ENCODE results near the gene NARS2. TPM values are rescaled to one million over a fixed set of nuclear protein-coding genes. Genes with fewer than 3 reads are reported as not detected.

Gene NARS2
- total and polyA plus RNA-seq, 10 of the 15 experiments (the other 5 are each of a cell fraction or from before 2014, with no cell fraction given): 22.2 to 45.3 (median 36.3) TPM

GRCh38 chr11:78449866-78450265 lies 124.8 kb downstream of the NARS2 start (continued):
- TF ChIP-seq CREB1 (IDR thresholded peaks at IDR 0.05; ENCODE audit: low read depth) (no peak), NFYB (IDR thresholded peaks at IDR 0.05; ENCODE audit: insufficient read depth, low read depth, low read length) (no peak), CBFB (IDR thresholded peaks at IDR 0.05; ENCODE audit: low read depth) (no peak), ATF2 (IDR thresholded peaks at IDR 0.05; ENCODE audit: low read length) (no peak), POLR2A (IDR thresholded peaks at IDR 0.05; ENCODE audit: low read depth, low read length) (no peak), ESRRA (IDR thresholded peaks at IDR 0.05; ENCODE audit: low read length) (no peak)

- H3K36me3 ChIP-seq (ENCODE audit: control insufficient read depth in 2 of 2, insufficient read depth in 2 of 2, low read length in 1 of 2): peaks cover 0 to 2% of the 10 kb centered on the region in 2 experiments; a peak in 1 of 4 replicates
- no peaks in the 10 kb centered on the region for H3K79me2 ChIP-seq (ENCODE audit: control insufficient read depth, insufficient read depth, low read length)
- H2AFZ ChIP-seq (ENCODE audit: control insufficient read depth, low read depth, low read length): no peak overlapping the region
- no peak overlapping the region for H3K9ac ChIP-seq (ENCODE audit: control insufficient read depth, insufficient read depth, low read length)
- intact Hi-C loops (cut with micrococcal nuclease; ENCODE audit: unreplicated experiment) (no loop called here), in situ Hi-C loops (cut with MboI) (no loop called here)
- no peaks in the 10 kb centered on the region for H3K27me3 ChIP-seq (replicated peaks in 1 of 2; ENCODE audit: control insufficient read depth in 2 of 2, insufficient read depth in 2 of 2, low read length in 1 of 2)
- H3K27ac ChIP-seq (ENCODE audit: control insufficient read depth, insufficient read depth): no peak overlapping the region
- no peak for DNase-seq (ENCODE audit: low read depth, low spot score)
- ChIA-PET SMC1A (ENCODE audit: uncharacterized antibody, unreplicated experiment) (interaction anchor here (1.4 kb wide), 1 partner anchor 18 kb away, joined by 3 read pairs; no protein-coding TSS in a partner anchor), POLR2A (no interaction called here), CTCF (no interaction called here), RAD21 (ENCODE audit: unreplicated experiment) (interaction anchor here (0.7 kb wide), 1 partner anchor 18 kb away, joined by 3 read pairs; no protein-coding TSS in a partner anchor)
- no peaks in the 10 kb centered on the region for H4K20me1 ChIP-seq (ENCODE audit: control insufficient read depth, insufficient read depth)
- no peaks in the 10 kb centered on the region for H3K9me3 ChIP-seq (replicated peaks; ENCODE audit: control insufficient read depth, insufficient read depth, low read length)
- no TSS peak for BruUV-seq (replicated peaks)
- FAIRE-seq: no peak
- no peak overlapping the region for H3K4me2 ChIP-seq (ENCODE audit: control insufficient read depth, insufficient read depth)
- H3K4me3 ChIP-seq: no peak overlapping the region
- H3K4me1 ChIP-seq (ENCODE audit: control insufficient read depth, insufficient read depth, low read length): no peaks in the 10 kb centered on the region
- ATAC-seq: no peak
- TF ChIP-seq CEBPB (IDR thresholded peaks at IDR 0.05; ENCODE audit: borderline replicate concordance in 1 of 2, low read depth in 2 of 2, low read length in 2 of 2) (no peak), E2F8 (IDR thresholded peaks at IDR 0.05; ENCODE audit: low read depth, partially characterized antibody) (no peak), NFYB (IDR thresholded peaks at IDR 0.05; ENCODE audit: insufficient read depth, low read depth, low read length) (no peak), ZNF687 (IDR thresholded peaks at IDR 0.05) (no peak), IRF4 (IDR thresholded peaks at IDR 0.05; ENCODE audit: low read depth, low read length) (no peak), RELB (IDR thresholded peaks at IDR 0.05; ENCODE audit: low read depth) (no peak), MXI1 (IDR thresholded peaks at IDR 0.05; ENCODE audit: low read depth, low read length) (no peak), SIN3A (IDR thresholded peaks at IDR 0.05; ENCODE audit: low read depth, low read length) (no peak), HCFC1 (IDR thresholded peaks at IDR 0.05; ENCODE audit: low read length) (no peak), YBX1 (IDR thresholded peaks at IDR 0.05) (no peak)
Measured at GRCh38 chr11:78446210-78446609, 128.5 kb downstream of the NARS2 start.
